Fibroblast of lung (primary cell): ENCODE data around the gene XKR7. TPM values are rescaled to one million over a fixed set of nuclear protein-coding genes. Genes with fewer than 3 reads are reported as not detected.

Experiments used
- DNase-seq, 2 donors: peaks; one replicate each; pipeline versions ENCODE4 v3.0.0 to v3.0.0-alpha.2; 2010; ENCODE audit warnings: low read depth in 2 of 2
- H2AFZ ChIP-seq: 2 replicates; pipeline ENCODE4 v1.5.1; 2012; ENCODE audit warnings: low read length, control low read depth, inconsistent platforms
- H3K27ac ChIP-seq: 2 replicates; pipeline ENCODE4 v1.5.1; 2011; ENCODE audit warnings: low read length, control low read depth; ENCODE audit not compliant: insufficient read depth
- H3K27me3 ChIP-seq: 2 replicates; pipeline ENCODE4 v1.5.1; 2011; ENCODE audit warnings: mild to moderate bottlenecking, low read length; ENCODE audit not compliant: control insufficient read depth, insufficient read depth
- H3K36me3 ChIP-seq: 2 replicates; pipeline ENCODE4 v1.5.1; 2011; ENCODE audit warnings: low read length; ENCODE audit not compliant: control insufficient read depth, insufficient read depth
- H3K4me1 ChIP-seq: 2 replicates; pipeline ENCODE4 v1.5.1; 2011; ENCODE audit warnings: low read length; ENCODE audit not compliant: control insufficient read depth, insufficient read depth; ENCODE audit errors: extremely low read depth
- H3K4me2 ChIP-seq: 2 replicates; pipeline ENCODE4 v1.5.1; 2011; ENCODE audit warnings: low read length, control low read depth; ENCODE audit not compliant: insufficient read depth; ENCODE audit errors: extremely low read depth
- H3K4me3 ChIP-seq, 4 experiments: fragments of 200-600 bp in 1 of 4; sonication (generic) in 1 of 4; replicated peaks in 1 of 4; 2 replicates each; pipeline ENCODE4 v1.5.1; 2011 to 2016; ENCODE audit warnings: low read length in 4 of 4, low read depth in 3 of 4, mild to moderate bottlenecking in 3 of 4, control low read depth in 2 of 4, inconsistent platforms in 1 of 4, mixed read lengths in 1 of 4; ENCODE audit not compliant: insufficient read depth in 1 of 4; ENCODE audit errors: control extremely low read depth in 1 of 4
- H3K79me2 ChIP-seq: 2 replicates; pipeline ENCODE4 v1.5.1; 2012; ENCODE audit warnings: mild to moderate bottlenecking, low read length, inconsistent platforms; ENCODE audit not compliant: control insufficient read depth, insufficient read depth
- H3K9ac ChIP-seq: 2 replicates; pipeline ENCODE4 v1.5.1; 2011; ENCODE audit warnings: mild to moderate bottlenecking, low read length, control low read depth; ENCODE audit not compliant: insufficient read depth
- H3K9me3 ChIP-seq: 2 replicates; pipeline ENCODE4 v1.5.1; 2012; ENCODE audit warnings: low read depth, low read length; ENCODE audit not compliant: control insufficient read depth, insufficient read depth
- H4K20me1 ChIP-seq: 2 replicates; pipeline ENCODE4 v1.5.1; 2011; ENCODE audit warnings: low read length; ENCODE audit not compliant: control insufficient read depth, insufficient read depth; ENCODE audit errors: extremely low read depth
- EZH2 ChIP-seq: IDR thresholded peaks from 2 replicates; pipeline ENCODE4 v1.5.1; 2012; ENCODE audit warnings: low read length, control low read depth, mild to moderate bottlenecking; ENCODE audit errors: missing control alignments
- polyA plus RNA-seq, 2 donors: library from polyadenylated mRNA; depleted of rRNA in 1 of 2; stranded (reverse) in 1 of 2; unstranded in 1 of 2; fragments of >200 nt; gene quantifications; 2 replicates each; pipeline ENCODE4 v1.2.1, GENCODE V29; 2011 to 2012; ENCODE audit warnings: missing spikeins in 1 of 2
- total RNA-seq: library from RNA; depleted of rRNA; stranded (reverse); fragments of >200 nt; gene quantifications from 2 replicates; pipeline ENCODE4 v1.2.1, GENCODE V29; 2014
- TF ChIP-seq, protein P1 (sequence below), 2 donors: IDR thresholded peaks in 1 of 2; conservative IDR thresholded peaks in 1 of 2; 1 replicate in 1 of 2; 2 replicates in 1 of 2; pipeline ENCODE4 v1.5.1; 2011 to 2012; ENCODE audit warnings: low read length in 2 of 2, control low read depth in 1 of 2, inconsistent platforms in 1 of 2, low read depth in 1 of 2, mild to moderate bottlenecking in 1 of 2

The XKR7 gene
- total and polyA plus RNA-seq, 2 donors (not counting 1 experiment from before 2014, with no cell fraction given): not detected

DNA sequence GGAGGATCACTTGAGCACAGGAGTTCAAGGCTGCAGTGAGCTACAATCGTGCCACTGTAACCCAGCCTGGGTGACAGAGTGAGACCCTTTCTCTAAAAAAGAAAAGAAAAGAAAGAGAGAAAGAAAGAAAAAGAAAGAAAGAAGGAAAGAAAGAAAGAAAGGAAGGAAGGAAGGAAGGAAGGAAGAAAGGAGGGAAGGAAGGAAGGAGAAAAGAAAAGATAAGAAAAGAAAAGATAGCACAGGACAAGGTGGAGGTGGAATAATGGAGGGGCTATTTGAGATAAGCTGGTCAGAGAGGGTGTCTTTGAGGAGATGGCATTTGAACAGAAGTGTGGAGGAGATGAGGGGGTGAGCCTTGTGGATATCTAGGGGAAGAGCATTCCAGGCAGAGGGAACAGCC, 13.5 kb upstream of the XKR7 start:
- H3K27me3 ChIP-seq: peaks cover 7% of the 10 kb centered on the region
- no peak for DNase-seq
- no peak overlapping the region for H3K27ac ChIP-seq
- peaks cover 5% of the 10 kb centered on the region for H3K4me1 ChIP-seq
- peaks cover 22% of the 10 kb centered on the region for H3K79me2 ChIP-seq
- TF ChIP-seq EZH2: no peak
- TF ChIP-seq, protein P1, sequence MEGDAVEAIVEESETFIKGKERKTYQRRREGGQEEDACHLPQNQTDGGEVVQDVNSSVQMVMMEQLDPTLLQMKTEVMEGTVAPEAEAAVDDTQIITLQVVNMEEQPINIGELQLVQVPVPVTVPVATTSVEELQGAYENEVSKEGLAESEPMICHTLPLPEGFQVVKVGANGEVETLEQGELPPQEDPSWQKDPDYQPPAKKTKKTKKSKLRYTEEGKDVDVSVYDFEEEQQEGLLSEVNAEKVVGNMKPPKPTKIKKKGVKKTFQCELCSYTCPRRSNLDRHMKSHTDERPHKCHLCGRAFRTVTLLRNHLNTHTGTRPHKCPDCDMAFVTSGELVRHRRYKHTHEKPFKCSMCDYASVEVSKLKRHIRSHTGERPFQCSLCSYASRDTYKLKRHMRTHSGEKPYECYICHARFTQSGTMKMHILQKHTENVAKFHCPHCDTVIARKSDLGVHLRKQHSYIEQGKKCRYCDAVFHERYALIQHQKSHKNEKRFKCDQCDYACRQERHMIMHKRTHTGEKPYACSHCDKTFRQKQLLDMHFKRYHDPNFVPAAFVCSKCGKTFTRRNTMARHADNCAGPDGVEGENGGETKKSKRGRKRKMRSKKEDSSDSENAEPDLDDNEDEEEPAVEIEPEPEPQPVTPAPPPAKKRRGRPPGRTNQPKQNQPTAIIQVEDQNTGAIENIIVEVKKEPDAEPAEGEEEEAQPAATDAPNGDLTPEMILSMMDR (conservative IDR thresholded peaks at IDR 0.05 in 1 of 2, IDR thresholded peaks at IDR 0.05 in 1 of 2; ENCODE audit: low read depth in 1 of 2, low read length in 2 of 2): no peak
- no peak overlapping the region for H3K9ac ChIP-seq
- H3K4me2 ChIP-seq: no peak overlapping the region
- no peaks in the 10 kb centered on the region for H3K36me3 ChIP-seq
- H2AFZ ChIP-seq: no peak overlapping the region
- no peaks in the 10 kb centered on the region for H3K9me3 ChIP-seq
- no peak overlapping the region for H3K4me3 ChIP-seq
- no peaks in the 10 kb centered on the region for H4K20me1 ChIP-seq

GRCh38 chr20:31956556-31957526, 11.1 kb upstream of the XKR7 start:
- no peak for TF ChIP-seq EZH2
- TF ChIP-seq, protein P1 (conservative IDR thresholded peaks at IDR 0.05 in 1 of 2, IDR thresholded peaks at IDR 0.05 in 1 of 2; ENCODE audit: low read depth in 1 of 2, low read length in 2 of 2): no peak

GRCh38 chr20:31962761-31963160, 5.2 kb upstream of the XKR7 start:
- Histone ChIP-seq H3K27me3 (peaks cover 6% of the 10 kb centered on the region), H3K4me2 (no peak overlapping the region)
- TF ChIP-seq, protein P1 (conservative IDR thresholded peaks at IDR 0.05 in 1 of 2, IDR thresholded peaks at IDR 0.05 in 1 of 2; ENCODE audit: low read depth in 1 of 2, low read length in 2 of 2): no peak
- TF ChIP-seq EZH2: no peak

More at GRCh38 chr20:31956556-31957526, 11.1 kb upstream of the XKR7 start:
- no peaks in the 10 kb centered on the region for H3K9me3 ChIP-seq
- H4K20me1 ChIP-seq: peaks cover 4% of the 10 kb centered on the region
- no peak overlapping the region for H3K9ac ChIP-seq
- no peak overlapping the region for H3K27ac ChIP-seq
- H3K4me3 ChIP-seq: no peak overlapping the region
- H3K79me2 ChIP-seq: no peaks in the 10 kb centered on the region
- no peak for DNase-seq
- no peaks in the 10 kb centered on the region for H3K4me1 ChIP-seq
- no peak overlapping the region for H2AFZ ChIP-seq
- no peak overlapping the region for H3K4me2 ChIP-seq
- H3K36me3 ChIP-seq: no peaks in the 10 kb centered on the region
- H3K27me3 ChIP-seq: peaks cover 9% of the 10 kb centered on the region

More at GRCh38 chr20:31962761-31963160, 5.2 kb upstream of the XKR7 start:
- Histone ChIP-seq H3K9ac (no peak overlapping the region), H3K4me3 (no peak overlapping the region), H3K79me2 (no peaks in the 10 kb centered on the region), H3K4me1 (no peaks in the 10 kb centered on the region), H4K20me1 (peaks cover 4% of the 10 kb centered on the region), H2AFZ (no peak overlapping the region), H3K9me3 (no peaks in the 10 kb centered on the region), H3K36me3 (no peaks in the 10 kb centered on the region), H3K27ac (no peak overlapping the region)
- no peak for DNase-seq
